GM12801 (cell line): ENCODE data around the gene PICALM.

Experiments
- TF ChIP-seq, protein P1 (sequence below): IDR thresholded peaks from one replicate; pipeline ENCODE4 v1.5.1; 2011; ENCODE audit warnings: control low read depth; ENCODE audit not compliant: insufficient read length; ENCODE audit errors: extremely low read depth

PICALM gene, protein sequence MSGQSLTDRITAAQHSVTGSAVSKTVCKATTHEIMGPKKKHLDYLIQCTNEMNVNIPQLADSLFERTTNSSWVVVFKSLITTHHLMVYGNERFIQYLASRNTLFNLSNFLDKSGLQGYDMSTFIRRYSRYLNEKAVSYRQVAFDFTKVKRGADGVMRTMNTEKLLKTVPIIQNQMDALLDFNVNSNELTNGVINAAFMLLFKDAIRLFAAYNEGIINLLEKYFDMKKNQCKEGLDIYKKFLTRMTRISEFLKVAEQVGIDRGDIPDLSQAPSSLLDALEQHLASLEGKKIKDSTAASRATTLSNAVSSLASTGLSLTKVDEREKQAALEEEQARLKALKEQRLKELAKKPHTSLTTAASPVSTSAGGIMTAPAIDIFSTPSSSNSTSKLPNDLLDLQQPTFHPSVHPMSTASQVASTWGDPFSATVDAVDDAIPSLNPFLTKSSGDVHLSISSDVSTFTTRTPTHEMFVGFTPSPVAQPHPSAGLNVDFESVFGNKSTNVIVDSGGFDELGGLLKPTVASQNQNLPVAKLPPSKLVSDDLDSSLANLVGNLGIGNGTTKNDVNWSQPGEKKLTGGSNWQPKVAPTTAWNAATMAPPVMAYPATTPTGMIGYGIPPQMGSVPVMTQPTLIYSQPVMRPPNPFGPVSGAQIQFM

DNA sequence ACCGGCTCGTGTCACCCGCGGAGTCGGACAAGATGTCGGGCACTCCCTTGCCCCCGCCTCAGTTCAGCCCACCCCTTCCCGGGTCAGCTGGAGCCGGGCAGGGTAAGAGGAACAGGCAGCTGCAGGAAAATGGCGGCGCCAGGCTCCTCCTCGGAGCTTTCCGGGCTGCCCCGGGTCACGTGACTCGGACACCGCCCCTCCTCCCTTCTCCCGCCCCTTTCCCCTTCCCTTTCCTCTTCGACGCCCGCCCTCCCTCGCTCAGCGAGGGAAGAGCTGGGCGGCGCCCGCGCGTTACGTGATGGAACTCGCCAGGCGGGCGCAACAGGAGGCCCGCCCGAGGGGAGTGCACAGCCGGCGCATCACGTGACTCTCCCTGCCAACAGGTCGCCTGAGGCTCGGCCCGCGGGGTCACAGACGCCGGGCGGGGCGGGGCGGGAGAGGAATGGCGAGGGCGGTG is at the start of gene PICALM:
TSS of gene PICALM (minus strand) at position 134 of the 457 bp plus-strand sequence. CDS start 304 bp downstream, outside the sequence.
- TF ChIP-seq, protein P1, sequence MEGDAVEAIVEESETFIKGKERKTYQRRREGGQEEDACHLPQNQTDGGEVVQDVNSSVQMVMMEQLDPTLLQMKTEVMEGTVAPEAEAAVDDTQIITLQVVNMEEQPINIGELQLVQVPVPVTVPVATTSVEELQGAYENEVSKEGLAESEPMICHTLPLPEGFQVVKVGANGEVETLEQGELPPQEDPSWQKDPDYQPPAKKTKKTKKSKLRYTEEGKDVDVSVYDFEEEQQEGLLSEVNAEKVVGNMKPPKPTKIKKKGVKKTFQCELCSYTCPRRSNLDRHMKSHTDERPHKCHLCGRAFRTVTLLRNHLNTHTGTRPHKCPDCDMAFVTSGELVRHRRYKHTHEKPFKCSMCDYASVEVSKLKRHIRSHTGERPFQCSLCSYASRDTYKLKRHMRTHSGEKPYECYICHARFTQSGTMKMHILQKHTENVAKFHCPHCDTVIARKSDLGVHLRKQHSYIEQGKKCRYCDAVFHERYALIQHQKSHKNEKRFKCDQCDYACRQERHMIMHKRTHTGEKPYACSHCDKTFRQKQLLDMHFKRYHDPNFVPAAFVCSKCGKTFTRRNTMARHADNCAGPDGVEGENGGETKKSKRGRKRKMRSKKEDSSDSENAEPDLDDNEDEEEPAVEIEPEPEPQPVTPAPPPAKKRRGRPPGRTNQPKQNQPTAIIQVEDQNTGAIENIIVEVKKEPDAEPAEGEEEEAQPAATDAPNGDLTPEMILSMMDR: no peak

DNA sequence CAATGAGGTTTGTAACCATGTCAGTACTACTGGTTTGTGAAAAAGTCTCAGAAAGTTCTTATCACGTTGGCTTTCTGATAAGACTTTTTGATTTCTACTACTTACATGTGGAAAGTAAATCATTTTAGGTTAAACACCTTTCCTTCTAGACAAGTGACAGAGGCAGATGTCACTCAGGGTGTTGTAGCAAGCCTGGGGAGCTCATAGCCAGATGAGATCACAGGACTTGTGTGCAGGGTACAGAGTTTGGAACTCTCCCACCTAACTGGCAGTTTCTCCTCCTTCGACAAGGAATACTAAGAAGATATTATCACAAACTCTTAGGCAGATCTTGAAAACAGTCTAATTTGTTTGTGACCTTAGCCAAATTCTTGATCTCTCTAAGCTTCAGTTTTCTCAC is 49.4 kb upstream of the PICALM start:
- TF ChIP-seq, protein P1: no peak

DNA sequence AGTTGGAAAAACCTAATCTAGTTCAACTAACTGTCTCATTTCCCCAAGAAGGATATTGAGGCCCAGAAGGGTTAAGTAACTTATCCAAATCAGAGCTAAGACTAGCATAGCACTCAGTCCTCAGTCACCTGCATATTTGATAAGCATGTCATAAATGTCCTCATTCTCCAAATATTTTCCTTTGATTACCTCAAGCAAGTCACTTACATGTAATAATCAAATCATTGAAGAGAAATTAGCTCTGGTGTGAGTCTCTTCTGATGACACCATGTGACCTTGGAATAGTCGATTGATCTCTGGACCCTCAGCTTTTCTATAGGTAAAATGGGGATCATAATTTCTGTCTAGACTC is 48.8 kb upstream of the PICALM start:
- TF ChIP-seq, protein P1: no peak

DNA sequence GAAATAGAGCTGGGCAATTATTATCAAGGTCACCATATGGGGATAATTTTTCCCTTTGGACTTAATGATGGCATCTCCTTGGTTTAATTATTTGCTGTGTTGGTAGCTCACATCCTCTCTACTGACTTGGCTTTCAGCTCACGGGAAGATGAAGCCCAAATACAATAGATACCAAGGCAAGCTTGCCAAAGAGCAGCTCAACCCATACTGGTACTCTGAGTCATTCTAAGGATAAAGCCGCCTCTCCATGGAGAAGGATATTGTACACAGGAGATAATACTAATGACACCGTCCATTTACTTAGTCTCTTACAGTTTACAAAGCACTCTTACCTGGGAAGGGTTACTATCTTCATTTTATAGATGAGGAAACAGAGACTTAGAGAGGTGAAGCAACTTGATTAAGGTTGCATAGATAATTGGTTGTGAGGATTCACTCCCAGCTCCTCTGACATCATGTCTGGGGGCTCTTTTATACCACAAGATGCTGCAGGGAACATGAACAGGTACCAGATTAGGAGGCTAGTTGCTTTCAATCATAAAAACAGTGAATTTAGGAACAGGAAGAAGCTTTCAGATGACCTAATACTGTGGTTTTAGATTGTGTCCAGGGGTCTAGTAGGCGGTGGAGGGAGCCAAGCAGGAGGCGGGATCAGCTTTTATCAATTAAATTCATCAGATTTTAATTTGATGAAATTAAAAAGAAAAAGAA is 48.3 kb upstream of the PICALM start:
- TF ChIP-seq, protein P1: no peak

DNA sequence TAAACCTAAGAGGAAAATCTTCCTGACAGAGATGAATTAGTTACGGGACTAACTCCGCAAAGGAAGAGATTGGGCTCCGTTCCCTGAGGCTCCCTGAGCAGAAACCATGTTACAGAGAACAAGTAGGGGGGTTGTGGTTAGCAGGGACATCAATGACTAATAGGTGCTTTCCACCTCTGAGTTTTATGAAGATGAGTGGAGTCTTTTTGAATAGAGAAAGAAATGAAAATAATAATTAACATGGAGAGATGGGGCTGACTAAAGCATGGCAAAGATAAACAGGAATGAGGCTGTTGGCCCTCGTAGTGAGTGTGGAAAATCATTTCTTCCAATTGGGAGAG is 47.5 kb upstream of the PICALM start:
- TF ChIP-seq, protein P1: no peak

DNA sequence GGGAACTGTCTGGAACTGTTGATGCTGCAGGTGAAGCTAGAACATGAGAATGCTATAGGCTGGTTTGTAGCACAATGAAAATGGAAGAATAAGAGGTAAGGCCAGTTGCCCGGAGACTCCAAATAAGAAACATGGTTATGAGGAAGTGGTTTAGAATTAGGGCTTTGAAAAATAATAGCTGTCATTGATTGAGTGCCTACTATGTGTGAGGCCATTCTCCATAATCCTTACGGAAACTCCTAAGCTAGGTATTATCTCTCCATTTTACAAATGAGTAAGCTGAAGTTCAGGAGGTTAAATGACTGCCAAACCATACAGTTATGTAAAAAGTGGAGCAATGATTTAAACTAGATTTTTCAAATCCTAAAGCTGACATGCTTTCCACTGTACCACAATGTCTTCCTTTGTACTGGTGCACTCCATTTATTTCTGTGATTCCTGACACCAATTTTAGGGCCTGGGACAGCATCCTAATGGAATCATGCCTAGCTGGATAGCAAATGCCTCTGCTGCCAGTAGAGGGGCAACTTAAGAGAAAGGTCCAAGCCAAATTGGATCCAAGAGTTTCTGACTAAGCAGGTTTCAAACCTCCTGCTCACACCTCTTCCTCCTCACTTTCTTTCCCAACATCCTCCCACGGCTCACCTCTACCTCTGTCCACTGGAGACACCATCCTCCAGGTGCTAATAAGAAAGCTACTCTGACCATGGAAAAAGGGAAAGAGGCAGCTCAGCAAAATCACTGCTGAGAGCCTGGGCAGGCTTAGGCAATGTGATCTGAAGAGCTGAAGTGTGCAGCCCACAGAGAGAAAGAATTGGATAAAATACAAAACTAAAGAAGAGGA is 46.9 kb upstream of the PICALM start:
- TF ChIP-seq, protein P1: no peak
